Sigmoid colon (tissue), 7 donors: ENCODE measurements around the gene RTF1. TPM values are rescaled to one million over a fixed set of nuclear protein-coding genes. Genes with fewer than 3 reads are reported as not detected.
A peak's percentile ranks its signal among the peaks of the same experiment; 100 is the strongest.

Experiments
- DNase-seq: peaks from one replicate; pipeline ENCODE4 v3.0.0-alpha.2; 2019
- H3K27ac ChIP-seq, 4 donors: fragments of 200-600 bp; sonication (generic); one replicate each; pipeline ENCODE4 v1.5.1; 2016 to 2019; ENCODE audit warnings: mild to moderate bottlenecking in 1 of 4
- H3K27me3 ChIP-seq, 3 donors: fragments of 200-600 bp; sonication (generic); one replicate each; pipeline ENCODE4 v1.5.1; 2019; ENCODE audit warnings: mild to moderate bottlenecking in 1 of 3
- H3K36me3 ChIP-seq, 4 donors: fragments of 200-600 bp; sonication (generic); one replicate each; pipeline ENCODE4 v1.5.1; 2016 to 2019
- H3K4me1 ChIP-seq, 4 donors: fragments of 200-600 bp; sonication (generic); one replicate each; pipeline ENCODE4 v1.5.1; 2017 to 2019
- H3K4me3 ChIP-seq, 4 donors: fragments of 200-600 bp; sonication (generic); one replicate each; pipeline ENCODE4 v1.5.1; 2017 to 2019; ENCODE audit warnings: mild to moderate bottlenecking in 2 of 4, moderate library complexity in 1 of 4
- H3K9me3 ChIP-seq, 4 donors: fragments of 200-600 bp in 3 of 4; sonication (generic) in 3 of 4; one replicate each; pipeline versions ENCODE4 v1.5.1 to v1.6.1; 2013 to 2019
- CTCF ChIP-seq, 4 experiments: fragments of 450-650 bp in 3 of 4; fragments of 200-600 bp in 1 of 4; IDR thresholded peaks; one replicate each; pipeline ENCODE4 v1.5.1; 2016 to 2019; ENCODE audit warnings: antibody characterized with exemption in 4 of 4, mild to moderate bottlenecking in 3 of 4, moderate library complexity in 2 of 4
- EP300 ChIP-seq, 4 donors: sonication (generic); formaldehyde crosslinking; IDR thresholded peaks; one replicate each; pipeline ENCODE4 v1.6.1; 2017; ENCODE audit warnings: antibody characterized with exemption in 4 of 4
- POLR2A ChIP-seq, 2 donors: fragments of 450-650 bp; IDR thresholded peaks; one replicate each; pipeline ENCODE4 v1.6.1; 2016; ENCODE audit warnings: antibody characterized with exemption in 2 of 2, mild to moderate bottlenecking in 2 of 2, moderate library complexity in 2 of 2
- POLR2AphosphoS5 ChIP-seq, 4 donors: sonication (generic); formaldehyde crosslinking; IDR thresholded peaks; one replicate each; pipeline ENCODE4 v1.6.1; 2017; ENCODE audit warnings: antibody characterized with exemption in 4 of 4
- WGBS, 2 donors: extraction: QIAGEN DNeasy Blood & Tissue Kit; methylation state at CpG; one replicate each; pipeline ENCODE4 v1.1.7; 2013; 5-methylcytosine and 5-hydroxymethylcytosine counted together
- intact Hi-C: fragments of 100-400 bp; cut with DNase I; formaldehyde crosslinking; loops from one replicate; pipeline ENCODE4 v1.15.1; 2023
- polyA plus RNA-seq, 3 donors: library from polyadenylated mRNA; stranded (reverse); fragments of 200-250 nt; gene quantifications; one replicate each; pipeline ENCODE4 v1.2.3, GENCODE V29; 2013
- total RNA-seq, 4 donors: library from RNA; depleted of rRNA; stranded (reverse); fragments of >200 nt; gene quantifications; one replicate each; pipeline ENCODE4 v1.1.0, GENCODE V29; 2016
- donor health status: healthy with polysubstance abuse.
- donor health status: Bipolar disorder and iron deficiency.
- donor health status: healthy.

The RTF1 gene
- total and polyA plus RNA-seq, 7 donors, result 18.6 to 35.7 (median 30.5) TPM

GRCh38 chr15:41408234-41408641, 8.7 kb upstream of the RTF1 start:
- 57 to 78% methylated on average over 2 of the region's 2 CpGs for WGBS, 2 donors
- DNase-seq, result no peak
- Histone ChIP-seq H3K4me1 (peaks cover 0 to 2% (median under 1%) of the 10 kb centered on the region in 4 donors), H3K27me3 (no peaks in the 10 kb centered on the region), H3K27ac (no peak overlapping the region), H3K4me3 (no peak overlapping the region), H3K36me3 (no peaks in the 10 kb centered on the region), H3K9me3 (no peaks in the 10 kb centered on the region)
- TF ChIP-seq POLR2AphosphoS5 (IDR thresholded peaks at IDR 0.05) (no peak), CTCF (IDR thresholded peaks at IDR 0.05) (no peak), EP300 (IDR thresholded peaks at IDR 0.05) (no peak), POLR2A (IDR thresholded peaks at IDR 0.05) (no peak)
- intact Hi-C loops, result no loop called here

- H3K4me1 ChIP-seq, result peaks cover 0 to 7% (median 6%) of the 10 kb centered on the region in 4 donors
- H3K27me3 ChIP-seq, result no peaks in the 10 kb centered on the region
- no peaks in the 10 kb centered on the region for H3K9me3 ChIP-seq
- intact Hi-C loops, result loop anchor here (10.0 kb wide), 1 partner anchor 76 kb away; the partner anchor contains the start of genes NUSAP1 and OIP5
- no peak overlapping the region for H3K27ac ChIP-seq
- DNase-seq, result no peak
- no peaks in the 10 kb centered on the region for H3K36me3 ChIP-seq
- H3K4me3 ChIP-seq, result no peak overlapping the region
- TF ChIP-seq EP300 (IDR thresholded peaks at IDR 0.05), result no peak
- TF ChIP-seq CTCF (IDR thresholded peaks at IDR 0.05), result no peak
- WGBS, 2 donors, result 66 to 85% methylated on average over 2 of the region's 2 CpGs
These were observed 5.9 kb upstream of the RTF1 start for GRCh38 chr15:41411031-41411430.

GRCh38 chr15:41411441-41411840, 5.5 kb upstream of the RTF1 start:
- no peaks in the 10 kb centered on the region for H3K36me3 ChIP-seq
- 88 to 89% methylated on average over 3 of the region's 3 CpGs for WGBS, 2 donors

GRCh38 chr15:41416128-41416741, 660 bp upstream of the RTF1 start:
- Histone ChIP-seq H3K27ac (peak overlapping the region; percentile 86 to 94 (median 91)), H3K36me3 (no peaks in the 10 kb centered on the region), H3K27me3 (no peaks in the 10 kb centered on the region), H3K9me3 (no peaks in the 10 kb centered on the region), H3K4me1 (peaks cover 0 to 44% (median 28%) of the 10 kb centered on the region in 4 donors), H3K4me3 (peak overlapping the region; percentile 59 to 100 (median 92))
- WGBS, 2 donors, result 26 to 32% methylated on average over 20 of the region's 20 CpGs
- intact Hi-C loops, result loop anchor here (2.0 to 10.0 kb wide), 4 partner anchors 13 to 189 kb away; partner anchors contain the start of genes NDUFAF1, NUSAP1 and OIP5
- DNase-seq, result no peak
- TF ChIP-seq EP300 (IDR thresholded peaks at IDR 0.05), result no peak
- no peak for TF ChIP-seq POLR2A (IDR thresholded peaks at IDR 0.05)
- TF ChIP-seq POLR2AphosphoS5 (IDR thresholded peaks at IDR 0.05), result no peak
- no peak for TF ChIP-seq CTCF (IDR thresholded peaks at IDR 0.05)

More at GRCh38 chr15:41411441-41411840, 5.5 kb upstream of the RTF1 start:
- intact Hi-C loops, result loop anchor here (10.0 kb wide), 1 partner anchor 77 kb away; the partner anchor contains the start of genes NUSAP1 and OIP5
- H3K27ac ChIP-seq, result no peak overlapping the region
- DNase-seq, result no peak
- no peaks in the 10 kb centered on the region for H3K27me3 ChIP-seq
- no peak for TF ChIP-seq CTCF (IDR thresholded peaks at IDR 0.05)
- no peaks in the 10 kb centered on the region for H3K9me3 ChIP-seq
- no peak overlapping the region for H3K4me3 ChIP-seq
- H3K4me1 ChIP-seq, result peaks cover 0 to 11% (median 9%) of the 10 kb centered on the region in 4 donors
